ENCODE results near the gene CNTNAP2. TPM values are rescaled to one million over a fixed set of nuclear protein-coding genes. Genes with fewer than 3 reads are reported as not detected.

The CNTNAP2 gene
- total and polyA plus RNA-seq, 9 of the 15 experiments (the other 6 are each of a cell fraction or from before 2014, with no cell fraction given), result 0.04 to 0.62 (median 0.09) TPM; not detected in 4

DNA sequence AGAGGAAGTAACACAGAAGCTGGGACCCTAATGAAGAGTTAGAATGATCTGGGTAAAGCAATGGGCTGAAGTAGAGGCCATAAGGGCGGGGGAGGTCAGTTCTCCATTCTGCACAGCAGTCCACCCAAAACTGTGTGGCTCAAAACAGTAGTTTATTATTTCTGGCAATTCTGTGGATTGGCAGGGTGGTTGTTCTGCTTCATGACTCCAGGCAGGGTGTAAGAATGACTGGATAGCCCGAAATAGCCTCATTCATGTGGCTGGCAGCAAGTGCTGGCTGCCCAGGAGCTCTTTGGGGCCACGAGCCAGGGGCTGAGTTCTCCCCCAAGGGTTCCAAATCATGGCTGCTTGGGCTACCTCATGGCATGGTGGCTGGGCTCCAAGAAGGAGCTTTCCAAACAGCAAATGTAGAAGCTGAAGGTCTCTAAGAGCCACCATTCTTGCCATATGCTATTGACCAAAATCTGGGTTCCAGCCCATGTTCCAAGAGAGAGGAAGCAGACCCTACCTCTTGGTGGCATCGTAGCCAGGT, 2158.8 kb downstream of the CNTNAP2 start:
- intact Hi-C loops (cut with micrococcal nuclease), result no loop called here
- CTCF ChIA-PET (ENCODE audit: low intra/inter-chr PET ratio), result no interaction called here

More for the DNA sequence above, 2158.8 kb downstream of the CNTNAP2 start:
- H3K9me3 ChIP-seq (replicated peaks; ENCODE audit: control insufficient read depth, insufficient read depth, low read depth, low read length), result no peaks in the 10 kb centered on the region
- no TSS peak for BruUV-seq (replicated peaks)
- in situ Hi-C loops (cut with MboI), result no loop called here
- DNase-seq (ENCODE audit: extremely low read depth in 1 of 4, low spot score in 3 of 4) (no peak), FAIRE-seq (no peak), ATAC-seq (no peak)
- no peaks in the 10 kb centered on the region for H4K20me1 ChIP-seq (replicated peaks; ENCODE audit: control insufficient read depth, insufficient read depth, low read length)
- WGBS (ENCODE audit: insufficient coverage, low coverage, missing lambda C conversion rate), result under 1% methylated on average over 4 of the region's 4 CpGs
- no peaks in the 10 kb centered on the region for H3K79me2 ChIP-seq (ENCODE audit: control insufficient read depth, insufficient read depth, low read length)
- POLR2A ChIA-PET, result no interaction called here
- H2AFZ ChIP-seq (ENCODE audit: low read depth, low read length), result no peak overlapping the region
- H3K9ac ChIP-seq (ENCODE audit: insufficient read depth in 1 of 2, low read depth in 2 of 2, low read length in 2 of 2), result no peak overlapping the region
- H3K9me1 ChIP-seq (ENCODE audit: control insufficient read depth, insufficient read depth, low read length), result no peaks in the 10 kb centered on the region
- no peak overlapping the region for H3K27ac ChIP-seq (ENCODE audit: extremely low read depth, low read depth, low read length)
- no peak for TF ChIP-seq ZEB2 (IDR thresholded peaks at IDR 0.05)
- TF ChIP-seq RERE (CRISPR knock-in tag; IDR thresholded peaks at IDR 0.05; ENCODE audit: borderline replicate concordance), result no peak
- TF ChIP-seq WHSC1 (IDR thresholded peaks at IDR 0.05; ENCODE audit: low read length), result no peak
- TF ChIP-seq HMGN3 (IDR thresholded peaks at IDR 0.05; ENCODE audit: borderline replicate concordance, extremely low read depth, insufficient read length, low read depth, low read length), result no peak
- no peak for TF ChIP-seq KHSRP (IDR thresholded peaks at IDR 0.05)
- TF ChIP-seq ZBTB33 (CRISPR knock-in tag; IDR thresholded peaks at IDR 0.05), result no peak
- no peak for TF ChIP-seq ZNF584 (CRISPR knock-in tag; IDR thresholded peaks at IDR 0.05; ENCODE audit: low read depth)
- no peak for TF ChIP-seq ZC3H8 (IDR thresholded peaks at IDR 0.05)
- TF ChIP-seq, protein P1, sequence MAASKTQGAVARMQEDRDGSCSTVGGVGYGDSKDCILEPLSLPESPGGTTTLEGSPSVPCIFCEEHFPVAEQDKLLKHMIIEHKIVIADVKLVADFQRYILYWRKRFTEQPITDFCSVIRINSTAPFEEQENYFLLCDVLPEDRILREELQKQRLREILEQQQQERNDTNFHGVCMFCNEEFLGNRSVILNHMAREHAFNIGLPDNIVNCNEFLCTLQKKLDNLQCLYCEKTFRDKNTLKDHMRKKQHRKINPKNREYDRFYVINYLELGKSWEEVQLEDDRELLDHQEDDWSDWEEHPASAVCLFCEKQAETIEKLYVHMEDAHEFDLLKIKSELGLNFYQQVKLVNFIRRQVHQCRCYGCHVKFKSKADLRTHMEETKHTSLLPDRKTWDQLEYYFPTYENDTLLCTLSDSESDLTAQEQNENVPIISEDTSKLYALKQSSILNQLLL (CRISPR knock-in tag; IDR thresholded peaks at IDR 0.05; ENCODE audit: borderline replicate concordance), result no peak
- no peak for TF ChIP-seq CREM (IDR thresholded peaks at IDR 0.05; ENCODE audit: low read depth)
- TF ChIP-seq PTBP1 (IDR thresholded peaks at IDR 0.05; ENCODE audit: low read depth, low read length), result no peak
- no peak for TF ChIP-seq HDGF (IDR thresholded peaks at IDR 0.05)
- H3K4me3 ChIP-seq, result no peak overlapping the region
- no peak overlapping the region for H3K4me2 ChIP-seq (ENCODE audit: insufficient read depth, low read length)
- no peaks in the 10 kb centered on the region for H3K36me3 ChIP-seq (ENCODE audit: control insufficient read depth, insufficient read depth, low read length)
- no peaks in the 10 kb centered on the region for H3K4me1 ChIP-seq (replicated peaks in 1 of 2; ENCODE audit: control insufficient read depth in 2 of 2, insufficient read depth in 2 of 2, low read length in 2 of 2)
- peaks cover 5 to 13% of the 10 kb centered on the region in 2 experiments; a peak in 3 of 5 replicates for H3K27me3 ChIP-seq (ENCODE audit: control insufficient read depth in 2 of 2, insufficient read depth in 2 of 2, low read length in 2 of 2)
